ENCODE results near the gene CMTR1. TPM values are rescaled to one million over a fixed set of nuclear protein-coding genes. Genes with fewer than 3 reads are reported as not detected.
A peak's percentile ranks its signal among the peaks of the same experiment; 100 is the strongest.

CMTR1 gene
- total and polyA plus RNA-seq, 11 donors, result 16.3 to 40.7 (median 28.4) TPM

DNA sequence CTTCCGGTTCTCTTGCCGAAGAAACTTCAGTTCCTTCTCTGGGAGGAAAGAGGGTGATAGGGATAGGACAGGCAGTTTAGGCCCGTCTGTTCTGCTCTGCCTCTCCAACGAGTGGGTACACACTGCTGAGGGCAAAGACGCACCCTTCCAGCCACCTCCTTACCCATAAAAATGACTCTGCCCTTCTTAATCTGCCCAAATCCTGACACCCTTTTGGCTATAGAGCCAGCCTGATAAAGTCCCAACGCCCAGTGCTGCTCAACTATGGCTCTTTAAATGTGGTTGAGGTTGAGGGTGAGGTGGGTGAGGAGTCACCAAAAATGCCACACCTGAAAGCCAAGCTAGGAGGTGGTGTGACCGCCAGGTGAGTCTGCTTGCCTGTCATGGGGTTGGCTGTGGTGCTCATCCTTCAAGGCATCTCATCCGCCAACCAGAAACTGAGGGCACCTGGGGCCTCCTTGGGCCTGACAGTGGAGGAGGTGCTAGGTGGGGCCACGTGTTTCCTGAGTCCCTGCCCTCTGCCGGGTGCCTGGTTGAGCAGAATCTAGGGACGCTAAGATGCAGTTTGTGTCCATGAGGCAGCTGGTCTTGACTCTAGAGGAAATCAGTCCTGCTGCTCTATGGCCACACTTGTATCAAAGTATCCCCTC is 50.4 kb downstream of the CMTR1 start:
- no peaks in the 10 kb centered on the region for H3K27me3 ChIP-seq
- ATAC-seq (no peak), DNase-seq (no peak)
- intact Hi-C loops (cut with DNase I), result loop anchor here in 9 of 10 donors (1.0 to 10.0 kb wide), 7 partner anchors 81 to 209 kb away; no protein-coding TSS in a partner anchor
- no peaks in the 10 kb centered on the region for H3K9me3 ChIP-seq
- 84 to 94% (median 89%) methylated on average over 11 of the region's 11 CpGs for WGBS, 4 donors
- H3K4me1 ChIP-seq, result peaks cover 0 to 39% (median 8%) of the 10 kb centered on the region in 12 donors
- H3K36me3 ChIP-seq, result peaks cover 0 to 64% (median 40%) of the 10 kb centered on the region in 9 donors
- no peak overlapping the region for H3K27ac ChIP-seq
- no peak for TF ChIP-seq POLR2A (IDR thresholded peaks at IDR 0.05)
- TF ChIP-seq, protein P1, sequence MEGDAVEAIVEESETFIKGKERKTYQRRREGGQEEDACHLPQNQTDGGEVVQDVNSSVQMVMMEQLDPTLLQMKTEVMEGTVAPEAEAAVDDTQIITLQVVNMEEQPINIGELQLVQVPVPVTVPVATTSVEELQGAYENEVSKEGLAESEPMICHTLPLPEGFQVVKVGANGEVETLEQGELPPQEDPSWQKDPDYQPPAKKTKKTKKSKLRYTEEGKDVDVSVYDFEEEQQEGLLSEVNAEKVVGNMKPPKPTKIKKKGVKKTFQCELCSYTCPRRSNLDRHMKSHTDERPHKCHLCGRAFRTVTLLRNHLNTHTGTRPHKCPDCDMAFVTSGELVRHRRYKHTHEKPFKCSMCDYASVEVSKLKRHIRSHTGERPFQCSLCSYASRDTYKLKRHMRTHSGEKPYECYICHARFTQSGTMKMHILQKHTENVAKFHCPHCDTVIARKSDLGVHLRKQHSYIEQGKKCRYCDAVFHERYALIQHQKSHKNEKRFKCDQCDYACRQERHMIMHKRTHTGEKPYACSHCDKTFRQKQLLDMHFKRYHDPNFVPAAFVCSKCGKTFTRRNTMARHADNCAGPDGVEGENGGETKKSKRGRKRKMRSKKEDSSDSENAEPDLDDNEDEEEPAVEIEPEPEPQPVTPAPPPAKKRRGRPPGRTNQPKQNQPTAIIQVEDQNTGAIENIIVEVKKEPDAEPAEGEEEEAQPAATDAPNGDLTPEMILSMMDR (IDR thresholded peaks at IDR 0.05), result no peak
- H3K4me3 ChIP-seq, result no peak overlapping the region

DNA sequence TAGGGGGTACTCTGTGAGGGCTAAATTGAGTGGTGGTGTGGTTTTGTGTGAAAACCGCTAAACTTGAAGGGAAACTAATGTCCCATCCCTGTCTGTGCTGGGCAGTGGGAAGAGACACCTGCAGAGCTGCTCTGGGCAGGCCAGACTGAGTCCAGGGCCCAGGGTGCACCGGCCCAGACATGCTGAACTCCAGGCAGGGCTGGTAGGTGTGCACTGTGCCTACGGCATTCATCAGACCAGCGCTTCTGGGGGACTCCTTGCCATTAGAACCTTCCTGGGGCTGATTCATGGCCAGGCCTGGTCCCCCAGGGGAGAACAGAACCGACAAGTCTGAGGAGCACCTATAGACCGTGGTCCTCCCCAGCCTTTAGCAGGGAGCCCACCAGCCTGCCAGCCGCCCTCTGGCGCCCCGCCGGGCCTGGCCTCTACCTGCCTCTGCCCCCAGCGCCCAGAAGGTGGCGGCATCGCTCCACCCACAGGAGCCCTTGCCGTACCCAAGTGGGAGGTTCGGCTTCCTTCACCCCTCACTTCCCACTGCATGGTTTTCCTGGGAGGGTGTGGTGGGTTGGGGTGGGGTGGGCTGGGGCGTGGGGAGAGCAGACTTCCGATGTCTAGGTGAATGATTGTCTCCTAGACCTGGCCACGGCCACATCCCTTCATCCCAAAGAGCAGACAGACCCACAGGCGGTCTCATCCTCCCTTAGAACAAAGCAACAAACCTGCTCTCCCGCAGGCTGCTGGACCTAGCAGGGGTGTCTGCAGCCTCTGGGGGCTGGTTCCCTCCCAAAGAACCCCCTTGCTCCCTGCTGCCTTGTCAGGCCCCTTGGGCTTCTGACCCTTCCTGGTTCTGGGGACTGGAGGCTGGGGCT is 51.1 kb downstream of the CMTR1 start:
- no peak for TF ChIP-seq POLR2A (IDR thresholded peaks at IDR 0.05)
- TF ChIP-seq, protein P1 (IDR thresholded peaks at IDR 0.05), result peak; percentile 65 to 83 (median 76)
- ATAC-seq (peak; percentile 28 to 72 (median 64)), DNase-seq (peak; percentile 53 to 81 (median 60))
- intact Hi-C loops (cut with DNase I), result loop anchor here in 9 of 10 donors (1.0 to 10.0 kb wide), 8 partner anchors 81 to 209 kb away; no protein-coding TSS in a partner anchor
- no peak overlapping the region for H3K4me3 ChIP-seq
- WGBS, 4 donors, result 47 to 52% (median 51%) methylated on average over 15 to 20 of the region's 20 CpGs
- no peak overlapping the region for H3K27ac ChIP-seq
- no peaks in the 10 kb centered on the region for H3K27me3 ChIP-seq
- peaks cover 0 to 39% (median 8%) of the 10 kb centered on the region in 12 donors for H3K4me1 ChIP-seq
- peaks cover 0 to 57% (median 32%) of the 10 kb centered on the region in 9 donors for H3K36me3 ChIP-seq
- H3K9me3 ChIP-seq, result no peaks in the 10 kb centered on the region

DNA sequence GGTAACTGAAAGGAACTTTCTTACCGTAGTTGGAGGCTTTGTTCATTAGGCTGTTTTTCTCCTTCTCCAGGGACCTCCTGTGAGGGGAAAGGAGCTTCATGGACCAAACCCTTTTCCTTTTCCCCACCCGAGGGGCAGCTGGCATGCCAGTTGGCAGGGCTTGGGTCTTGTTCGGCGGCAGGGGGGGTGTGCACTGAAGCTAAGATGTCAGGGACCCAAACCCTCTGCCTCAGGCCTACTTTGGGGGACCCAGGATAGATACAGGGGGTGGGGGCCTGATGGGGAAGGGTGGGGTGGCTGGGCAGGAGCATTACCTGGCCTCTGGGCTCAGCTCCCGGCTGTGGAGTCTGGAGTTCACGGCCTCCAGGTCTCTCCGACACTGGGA is 51.8 kb downstream of the CMTR1 start:
- Histone ChIP-seq H3K36me3 (peaks cover 0 to 50% (median 26%) of the 10 kb centered on the region in 9 donors), H3K4me3 (no peak overlapping the region), H3K27me3 (no peaks in the 10 kb centered on the region), H3K4me1 (peaks cover 0 to 46% (median 10%) of the 10 kb centered on the region in 12 donors), H3K27ac (no peak overlapping the region), H3K9me3 (no peaks in the 10 kb centered on the region)
- 86 to 95% (median 90%) methylated on average over 4 to 7 of the region's 7 CpGs for WGBS, 4 donors
- ATAC-seq, result no peak
- no peak for DNase-seq
- intact Hi-C loops (cut with DNase I), result loop anchor here (2.0 to 10.0 kb wide), 7 partner anchors 78 to 208 kb away; no protein-coding TSS in a partner anchor
- TF ChIP-seq POLR2A (IDR thresholded peaks at IDR 0.05), result no peak
- TF ChIP-seq, protein P1 (IDR thresholded peaks at IDR 0.05), result no peak

DNA sequence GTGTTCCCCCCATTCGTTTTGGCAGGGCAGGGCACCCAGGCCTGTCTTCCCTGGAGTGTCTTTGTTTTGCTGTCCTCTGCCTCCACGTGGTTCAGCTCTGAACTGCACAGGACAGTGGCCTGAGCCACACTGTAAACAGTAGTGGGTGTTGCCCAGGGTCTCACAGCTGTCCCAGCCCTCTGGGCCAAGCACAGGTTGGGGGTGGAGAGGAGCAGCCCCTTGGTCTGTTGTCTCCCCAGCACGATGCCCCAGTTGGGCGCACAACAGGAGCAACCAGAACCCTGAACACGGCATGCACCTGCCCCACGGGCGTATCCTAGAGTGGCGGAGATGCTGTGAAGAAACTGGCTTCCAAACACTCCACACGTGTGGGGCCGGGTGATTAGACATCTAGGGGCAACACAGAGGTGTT is 52.3 kb downstream of the CMTR1 start:
- intact Hi-C loops (cut with DNase I), result loop anchor here in 7 of 10 donors (2.0 to 10.0 kb wide), 7 partner anchors 77 to 208 kb away; no protein-coding TSS in a partner anchor
- TF ChIP-seq, protein P1 (IDR thresholded peaks at IDR 0.05), result no peak
- no peak for TF ChIP-seq POLR2A (IDR thresholded peaks at IDR 0.05)
- H3K9me3 ChIP-seq, result no peaks in the 10 kb centered on the region
- no peak overlapping the region for H3K4me3 ChIP-seq
- peaks cover 0 to 45% (median 21%) of the 10 kb centered on the region in 9 donors for H3K36me3 ChIP-seq
- WGBS, 4 donors, result 82 to 87% (median 85%) methylated on average over 9 to 10 of the region's 10 CpGs
- peaks cover 0 to 46% (median 13%) of the 10 kb centered on the region in 12 donors for H3K4me1 ChIP-seq
- DNase-seq, result no peak
- H3K27me3 ChIP-seq, result no peaks in the 10 kb centered on the region
- ATAC-seq, result no peak
- H3K27ac ChIP-seq, result no peak overlapping the region
